Endothelial cell of umbilical vein (primary cell): ENCODE data around the gene PRKACB. TPM values are rescaled to one million over a fixed set of nuclear protein-coding genes. Genes with fewer than 3 reads are reported as not detected.

ENCODE experiments used
- BruUV-seq: library from RNA; stranded (reverse); fragments of 400-500 nt; replicated peaks from 2 replicates; lab custom pipeline; 2021; lab: Mats Ljungman, UMichigan
- CTCF ChIA-PET: fragments of 300-600, 350-600 bp; sonication (Branson Sonifier 250); formaldehyde crosslinking; loops from one replicate; lab custom pipeline; 2021; ENCODE audit warnings: antibody characterized with exemption, inconsistent platforms; lab: Charles Lee
- POLR2A ChIA-PET: fragments of 300-600, 350-600 bp; sonication (Branson Sonifier 250); formaldehyde crosslinking; loops from one replicate; lab custom pipeline; 2021; ENCODE audit warnings: antibody characterized with exemption, inconsistent platforms; lab: Charles Lee
- DNase-seq: peaks from one replicate; pipeline ENCODE4 v3.0.0-alpha.2; 2011; ENCODE audit warnings: low read depth, low spot score
- FAIRE-seq: peaks from 2 replicates; lab custom pipeline; 2011; peaks lifted over from hg19 to GRCh38; lab: Jason Lieb, UNC
- H2AFZ ChIP-seq: 2 replicates; pipeline ENCODE4 v1.6.0; 2012; ENCODE audit warnings: low read depth, low read length, control low read depth, inconsistent platforms
- H3K27ac ChIP-seq: 2 replicates; pipeline ENCODE4 v1.5.1; 2011; ENCODE audit warnings: low read depth, mild to moderate bottlenecking, control low read depth, low read length, moderate library complexity; ENCODE audit not compliant: insufficient read depth
- H3K27me3 ChIP-seq, 2 experiments: 2 replicates each; pipeline versions ENCODE4 v1.6.0 to v1.6.1; 2011; ENCODE audit warnings: low read length in 2 of 2, mixed read lengths in 1 of 2; ENCODE audit not compliant: control insufficient read depth in 2 of 2, insufficient read depth in 2 of 2
- H3K36me3 ChIP-seq, 2 experiments: 2 replicates in 1 of 2; 3 replicates in 1 of 2; pipeline ENCODE4 v1.5.1; 2011; ENCODE audit warnings: low read length in 2 of 2, mild to moderate bottlenecking in 1 of 2, moderate library complexity in 1 of 2; ENCODE audit not compliant: control insufficient read depth in 2 of 2, insufficient read depth in 2 of 2; ENCODE audit errors: extremely low read depth in 1 of 2
- H3K4me1 ChIP-seq: 3 replicates; pipeline ENCODE4 v1.5.1; 2011; ENCODE audit warnings: mild to moderate bottlenecking, low read length; ENCODE audit not compliant: control insufficient read depth, insufficient read depth; ENCODE audit errors: extremely low read depth
- H3K4me2 ChIP-seq: 2 replicates; pipeline ENCODE4 v1.6.1; 2011; ENCODE audit warnings: low read length, control low read depth, mixed read lengths; ENCODE audit not compliant: insufficient read depth
- H3K4me3 ChIP-seq, 3 experiments: fragments of 200-600 bp in 1 of 3; sonication (generic), shearing (Covaris generic) in 1 of 3; replicated peaks in 1 of 3; 2 replicates each; pipeline ENCODE4 v1.5.1; 2011 to 2016; ENCODE audit warnings: control low read depth in 3 of 3, low read length in 3 of 3, mild to moderate bottlenecking in 2 of 3, inconsistent platforms in 1 of 3, low read depth in 1 of 3, moderate library complexity in 1 of 3; ENCODE audit not compliant: insufficient read depth in 1 of 3
- H3K79me2 ChIP-seq: 2 replicates; pipeline ENCODE4 v1.6.0; 2012; ENCODE audit warnings: low read length, inconsistent platforms; ENCODE audit not compliant: control insufficient read depth, insufficient read depth
- H3K9ac ChIP-seq: replicated peaks from 2 replicates; pipeline ENCODE3; 2011; ENCODE audit warnings: low read length, control low read depth; ENCODE audit not compliant: insufficient read depth; ENCODE audit errors: extremely low read depth
- H3K9me1 ChIP-seq: replicated peaks from 3 replicates; pipeline ENCODE4 v1.6.0; 2011; ENCODE audit warnings: mild to moderate bottlenecking, low read length; ENCODE audit not compliant: control insufficient read depth, insufficient read depth; ENCODE audit errors: extremely low read depth
- H3K9me3 ChIP-seq: replicated peaks from 2 replicates; pipeline ENCODE4 v1.5.1; 2012; ENCODE audit warnings: low read length, inconsistent platforms; ENCODE audit not compliant: control insufficient read depth, insufficient read depth
- H4K20me1 ChIP-seq: replicated peaks from 2 replicates; pipeline ENCODE3; 2011; ENCODE audit warnings: mild to moderate bottlenecking, low read length; ENCODE audit not compliant: control insufficient read depth, insufficient read depth; ENCODE audit errors: extremely low read depth
- EZH2 ChIP-seq: IDR thresholded peaks from 2 replicates; pipeline ENCODE4 v1.6.1; 2012; ENCODE audit warnings: borderline replicate concordance, low read depth, mild to moderate bottlenecking, moderate library complexity, low read length, inconsistent platforms; ENCODE audit not compliant: severe bottlenecking
- FOS ChIP-seq: IDR thresholded peaks from 2 replicates; pipeline ENCODE4 v1.6.1; 2011; ENCODE audit warnings: mild to moderate bottlenecking, low read length, moderate library complexity, borderline replicate concordance; ENCODE audit not compliant: insufficient read depth
- GATA2 ChIP-seq: IDR thresholded peaks from 2 replicates; pipeline ENCODE4 v1.7.0; 2011; ENCODE audit warnings: low read depth, mild to moderate bottlenecking, moderate library complexity, mixed read lengths, low read length; ENCODE audit not compliant: insufficient read length, insufficient read depth
- JUN ChIP-seq: IDR thresholded peaks from 2 replicates; pipeline ENCODE4 v1.6.1; 2011; ENCODE audit warnings: borderline replicate concordance, low read depth; ENCODE audit not compliant: insufficient read length, insufficient read depth
- MAX ChIP-seq: IDR thresholded peaks from 2 replicates; pipeline ENCODE4 v1.6.1; 2011; ENCODE audit not compliant: insufficient read depth, insufficient read length
- MYC ChIP-seq: IDR thresholded peaks from one replicate; pipeline ENCODE4 v1.6.1; 2011; ENCODE audit warnings: mild to moderate bottlenecking, low read depth, low read length
- POLR2A ChIP-seq: IDR thresholded peaks from 2 replicates; pipeline ENCODE4 v1.6.1; 2012; ENCODE audit warnings: low read depth, mild to moderate bottlenecking, control low read depth, low read length
- POLR2AphosphoS5 ChIP-seq: IDR thresholded peaks from 2 replicates; pipeline ENCODE4 v1.6.1; 2012; ENCODE audit warnings: low read depth, mild to moderate bottlenecking, control low read depth, low read length, moderate library complexity; ENCODE audit not compliant: insufficient read depth
- dilution Hi-C: fragments of 300-500 bp; cut with MboI; formaldehyde crosslinking; loops from one replicate; pipeline ENCODE4 v1.15.0; 2019; ENCODE audit warnings: low sequenced_read_pairs; ENCODE audit not compliant: extremely low pct_ligation_motif_present
- intact Hi-C: fragments of 100-400 bp; cut with micrococcal nuclease; formaldehyde crosslinking; loops from one replicate; pipeline ENCODE4 v1.10.0; 2022
- polyA plus RNA-seq, 4 experiments: library from polyadenylated mRNA; depleted of rRNA in 3 of 4; stranded (reverse) in 3 of 4; unstranded in 1 of 4; fragments of >200 nt; gene quantifications; 2 replicates each; pipeline versions ENCODE4 v1.2.1 to v1.2.3, GENCODE V29; 2011 to 2012; ENCODE audit warnings: missing spikeins in 1 of 4
- total RNA-seq: library from RNA; stranded (reverse); gene quantifications from 2 replicates; pipeline ENCODE4 v1.2.3, GENCODE V29; 2021
- TF ChIP-seq, protein P1 (sequence below), 2 donors: IDR thresholded peaks; 1 replicate in 1 of 2; 2 replicates in 1 of 2; pipeline ENCODE4 v1.5.1; 2011; ENCODE audit warnings: low read length in 2 of 2, mild to moderate bottlenecking in 2 of 2, moderate library complexity in 2 of 2, control low read depth in 1 of 2, inconsistent platforms in 1 of 2, low read depth in 1 of 2; ENCODE audit not compliant: insufficient read depth in 1 of 2; ENCODE audit errors: extremely low read depth in 1 of 2

PRKACB gene
- total and polyA plus RNA-seq, 2 donors (not counting 3 experiments of a cell fraction or from before 2014, with no cell fraction given), result 19.1 to 77.5 TPM

GRCh38 chr1:84280912-84281311, 136.8 kb downstream of the PRKACB start:
- intact Hi-C loops (no loop called here), dilution Hi-C loops (no loop called here)
- H3K27me3 ChIP-seq, result no peaks in the 10 kb centered on the region
- DNase-seq (no peak), FAIRE-seq (no peak)
- H4K20me1 ChIP-seq, result no peaks in the 10 kb centered on the region
- H2AFZ ChIP-seq, result no peak overlapping the region
- CTCF ChIA-PET, result no interaction called here
- H3K27ac ChIP-seq, result no peak overlapping the region
- TF ChIP-seq, protein P1, sequence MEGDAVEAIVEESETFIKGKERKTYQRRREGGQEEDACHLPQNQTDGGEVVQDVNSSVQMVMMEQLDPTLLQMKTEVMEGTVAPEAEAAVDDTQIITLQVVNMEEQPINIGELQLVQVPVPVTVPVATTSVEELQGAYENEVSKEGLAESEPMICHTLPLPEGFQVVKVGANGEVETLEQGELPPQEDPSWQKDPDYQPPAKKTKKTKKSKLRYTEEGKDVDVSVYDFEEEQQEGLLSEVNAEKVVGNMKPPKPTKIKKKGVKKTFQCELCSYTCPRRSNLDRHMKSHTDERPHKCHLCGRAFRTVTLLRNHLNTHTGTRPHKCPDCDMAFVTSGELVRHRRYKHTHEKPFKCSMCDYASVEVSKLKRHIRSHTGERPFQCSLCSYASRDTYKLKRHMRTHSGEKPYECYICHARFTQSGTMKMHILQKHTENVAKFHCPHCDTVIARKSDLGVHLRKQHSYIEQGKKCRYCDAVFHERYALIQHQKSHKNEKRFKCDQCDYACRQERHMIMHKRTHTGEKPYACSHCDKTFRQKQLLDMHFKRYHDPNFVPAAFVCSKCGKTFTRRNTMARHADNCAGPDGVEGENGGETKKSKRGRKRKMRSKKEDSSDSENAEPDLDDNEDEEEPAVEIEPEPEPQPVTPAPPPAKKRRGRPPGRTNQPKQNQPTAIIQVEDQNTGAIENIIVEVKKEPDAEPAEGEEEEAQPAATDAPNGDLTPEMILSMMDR (IDR thresholded peaks at IDR 0.05; ENCODE audit: extremely low read depth in 1 of 2, insufficient read depth in 1 of 2, low read depth in 1 of 2, low read length in 2 of 2), result no peak
- no peak for TF ChIP-seq EZH2
- TF ChIP-seq MYC, result no peak
- no peak for TF ChIP-seq JUN
- no peaks in the 10 kb centered on the region for H3K4me1 ChIP-seq
- no peaks in the 10 kb centered on the region for H3K79me2 ChIP-seq
- no peak overlapping the region for H3K4me2 ChIP-seq
- no peaks in the 10 kb centered on the region for H3K36me3 ChIP-seq
- no peaks in the 10 kb centered on the region for H3K9me3 ChIP-seq
- H3K9ac ChIP-seq, result no peak overlapping the region
- no peak overlapping the region for H3K4me3 ChIP-seq
- POLR2A ChIA-PET, result no interaction called here
- H3K9me1 ChIP-seq, result no peaks in the 10 kb centered on the region
- no TSS peak for BruUV-seq

- no peak overlapping the region for H3K4me3 ChIP-seq
These were observed 138.8 kb downstream of the PRKACB start for GRCh38 chr1:84282780-84283333.

More at GRCh38 chr1:84282780-84283333, 138.8 kb downstream of the PRKACB start:
- no peaks in the 10 kb centered on the region for H3K36me3 ChIP-seq
- no peak for TF ChIP-seq GATA2
- no peak for TF ChIP-seq JUN
- no peak for TF ChIP-seq EZH2
- no peak for TF ChIP-seq POLR2AphosphoS5
- no peak for TF ChIP-seq MYC
- TF ChIP-seq FOS, result no peak
- no peak for TF ChIP-seq POLR2A
- TF ChIP-seq, protein P1 (IDR thresholded peaks at IDR 0.05; ENCODE audit: extremely low read depth in 1 of 2, insufficient read depth in 1 of 2, low read depth in 1 of 2, low read length in 2 of 2), result no peak
- TF ChIP-seq MAX, result no peak
- BruUV-seq, result no TSS peak
- no peaks in the 10 kb centered on the region for H4K20me1 ChIP-seq
- no peaks in the 10 kb centered on the region for H3K9me3 ChIP-seq
- POLR2A ChIA-PET, result no interaction called here
- DNase-seq, result no peak
- H3K4me2 ChIP-seq, result no peak overlapping the region
- H3K27ac ChIP-seq, result no peak overlapping the region
- no peaks in the 10 kb centered on the region for H3K4me1 ChIP-seq
- no peak overlapping the region for H2AFZ ChIP-seq
- intact Hi-C loops, result no loop called here
- dilution Hi-C loops, result no loop called here
- no peaks in the 10 kb centered on the region for H3K9me1 ChIP-seq
- H3K79me2 ChIP-seq, result no peaks in the 10 kb centered on the region
- CTCF ChIA-PET, result no interaction called here
- H3K27me3 ChIP-seq, result no peaks in the 10 kb centered on the region
- no peak overlapping the region for H3K9ac ChIP-seq
- FAIRE-seq, result no peak
